GM21381 (cell line): Measurements from ENCODE around the gene GSG1L.

Experiments used
- ATAC-seq: cut with Tn5 transposase; IDR thresholded peaks from one replicate; pipeline ENCODE4 v1.9.1; 2021; ENCODE audit warnings: mild to moderate bottlenecking, moderate library complexity; ENCODE audit not compliant: unreplicated experiment

GSG1L gene

GRCh38 chr16:28029387-28030002 lies 34.0 kb downstream of the GSG1L start:
- ATAC-seq = no peak

- no peak for ATAC-seq
Observed at GRCh38 chr16:28027055-28027454, 36.5 kb downstream of the GSG1L start.

GRCh38 chr16:28025631-28026030 lies 37.9 kb downstream of the GSG1L start:
- ATAC-seq = no peak

DNA sequence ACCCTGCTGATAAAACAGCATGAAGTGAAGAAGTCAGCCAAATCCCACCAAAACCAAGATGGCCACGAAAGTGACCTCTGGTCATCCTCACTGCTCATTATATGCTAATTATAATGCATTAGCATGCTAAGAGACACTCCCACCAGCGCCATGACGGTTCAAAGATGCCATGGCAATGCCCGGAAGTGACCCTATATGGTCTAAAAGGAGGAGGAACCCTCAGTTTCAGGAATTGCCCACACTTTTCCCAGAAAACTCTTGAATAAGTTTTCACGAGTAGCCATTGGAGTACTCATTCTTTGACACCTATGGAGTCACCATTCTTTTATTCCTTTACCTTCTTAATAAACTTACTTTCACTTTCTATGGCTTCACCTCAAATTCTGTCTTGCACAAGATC lies 44.3 kb downstream of the GSG1L start:
- ATAC-seq = no peak

DNA sequence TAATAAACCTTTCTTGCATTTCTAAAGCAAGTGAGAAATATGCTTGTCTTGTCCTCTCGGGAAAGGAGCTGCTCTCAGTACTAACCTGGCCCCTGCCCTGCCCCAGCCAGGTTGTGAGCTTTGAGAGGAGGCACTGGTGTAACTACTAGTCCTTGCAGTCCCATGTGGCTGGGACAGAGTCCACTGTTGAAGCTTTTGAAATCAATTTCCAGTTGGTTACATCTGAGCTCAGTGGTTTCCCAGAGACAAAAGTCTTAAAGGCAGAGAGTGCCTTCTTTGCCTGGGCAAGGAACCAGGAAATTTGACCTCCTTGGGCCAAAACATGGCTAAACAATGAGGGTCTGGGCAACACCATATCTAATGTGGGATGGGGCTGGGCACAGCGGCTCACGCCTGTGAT lies 48.7 kb downstream of the GSG1L start:
- ATAC-seq = no peak

GRCh38 chr16:28013878-28014277 lies 49.6 kb downstream of the GSG1L start:
- ATAC-seq = no peak

DNA sequence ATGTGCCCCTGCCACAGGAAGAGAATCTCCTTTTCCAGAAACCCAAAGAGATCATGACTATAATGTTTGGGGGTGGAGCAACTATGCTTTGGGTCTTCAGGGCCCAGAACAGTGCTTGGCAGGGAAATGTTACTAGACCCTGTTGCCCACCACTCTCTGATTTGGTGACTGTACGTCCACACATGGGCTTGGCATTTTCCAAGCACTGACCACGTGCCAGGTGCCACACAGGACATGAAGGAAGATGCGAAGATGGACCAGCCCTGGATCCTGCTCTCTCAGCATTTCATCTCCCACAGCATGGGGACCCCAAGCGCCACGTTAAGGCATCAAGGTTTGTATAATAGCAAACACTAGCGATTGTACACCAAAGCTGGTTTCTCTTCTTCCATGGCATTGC lies 50.1 kb downstream of the GSG1L start:
- ATAC-seq = no peak

DNA sequence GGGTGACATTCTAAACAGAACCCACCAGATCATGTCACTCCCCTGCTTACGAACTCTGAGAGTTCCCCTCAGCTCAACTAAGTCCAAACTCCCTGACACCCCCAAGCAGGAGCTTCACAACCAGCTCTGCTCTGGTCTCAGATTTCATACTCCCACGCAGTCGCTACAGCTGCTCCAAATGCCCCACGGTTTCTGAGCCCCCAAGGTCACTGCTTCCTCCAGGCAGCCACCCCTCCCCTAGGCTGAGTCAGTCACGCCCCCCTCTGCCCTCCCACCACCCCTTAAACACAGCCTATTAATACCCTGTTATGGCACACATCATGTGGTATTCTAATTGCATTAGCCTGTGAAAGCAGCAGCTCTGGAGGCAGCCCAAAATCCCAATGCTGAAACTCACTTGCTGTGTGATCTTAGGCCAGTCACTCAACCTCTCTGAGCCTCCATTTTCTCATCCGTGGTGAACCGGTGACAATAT lies 51.5 kb downstream of the GSG1L start:
- ATAC-seq = no peak

DNA sequence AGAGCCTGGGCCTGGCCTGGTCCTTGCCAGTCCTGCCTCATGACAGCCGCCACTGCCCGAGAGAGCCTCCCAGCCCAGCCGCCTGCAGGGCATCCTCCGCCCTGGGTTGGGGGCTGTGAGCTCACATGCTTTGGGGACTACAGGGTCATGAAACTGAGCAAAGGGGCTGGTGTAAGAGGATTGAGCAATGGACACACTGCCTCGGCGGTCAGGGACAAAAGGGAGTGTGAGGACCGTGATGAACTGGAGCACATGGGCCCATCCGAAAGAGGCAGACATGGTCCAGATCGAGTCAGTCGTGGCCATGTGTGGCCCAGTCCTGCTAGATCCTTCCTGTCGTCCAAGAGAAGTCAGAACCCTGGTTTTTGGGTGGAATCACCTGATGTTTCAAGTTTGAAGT lies 52.3 kb downstream of the GSG1L start:
- ATAC-seq = no peak

- ATAC-seq = no peak
Observed at GRCh38 chr16:28010671-28011070, 52.8 kb downstream of the GSG1L start.

DNA sequence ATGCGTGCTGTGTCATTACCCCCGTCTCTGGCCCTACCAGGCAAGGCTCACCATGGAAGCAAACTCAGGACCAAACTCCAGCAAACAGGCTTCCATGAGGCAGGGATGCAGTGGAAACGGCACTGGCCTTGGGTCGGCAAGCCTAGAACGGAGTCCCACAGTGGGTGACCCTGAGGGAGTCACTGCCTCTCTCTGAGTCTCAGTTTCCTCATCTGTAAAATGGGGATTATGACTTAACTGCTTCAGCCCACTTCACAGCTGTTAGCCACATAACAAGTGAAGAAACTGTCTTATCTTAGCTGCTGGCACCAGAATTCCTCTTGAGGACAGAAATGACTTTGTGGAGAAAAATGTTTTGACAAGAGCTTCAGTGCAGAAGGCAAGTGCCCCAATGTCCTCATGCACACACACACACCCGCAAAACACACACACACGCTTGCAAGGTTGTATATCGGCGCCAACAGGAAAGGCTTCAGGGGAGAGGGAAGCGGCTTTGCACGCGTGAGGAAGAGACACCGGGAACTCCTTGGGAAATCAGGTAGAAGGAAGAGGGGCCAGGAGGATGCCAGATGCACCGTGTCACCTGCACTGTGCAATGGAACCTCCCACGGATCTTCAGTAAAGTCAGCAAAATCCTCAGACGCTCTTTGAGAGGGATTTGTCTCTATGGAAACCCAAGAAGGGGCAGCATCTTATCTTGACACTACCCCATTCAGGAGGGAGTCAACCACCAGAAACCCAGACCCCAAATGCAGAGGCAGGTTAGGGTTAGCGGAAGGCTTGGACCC lies 53.7 kb downstream of the GSG1L start:
- ATAC-seq = no peak

GRCh38 chr16:28003923-28004322 lies 59.6 kb downstream of the GSG1L start:
- no peak for ATAC-seq

DNA sequence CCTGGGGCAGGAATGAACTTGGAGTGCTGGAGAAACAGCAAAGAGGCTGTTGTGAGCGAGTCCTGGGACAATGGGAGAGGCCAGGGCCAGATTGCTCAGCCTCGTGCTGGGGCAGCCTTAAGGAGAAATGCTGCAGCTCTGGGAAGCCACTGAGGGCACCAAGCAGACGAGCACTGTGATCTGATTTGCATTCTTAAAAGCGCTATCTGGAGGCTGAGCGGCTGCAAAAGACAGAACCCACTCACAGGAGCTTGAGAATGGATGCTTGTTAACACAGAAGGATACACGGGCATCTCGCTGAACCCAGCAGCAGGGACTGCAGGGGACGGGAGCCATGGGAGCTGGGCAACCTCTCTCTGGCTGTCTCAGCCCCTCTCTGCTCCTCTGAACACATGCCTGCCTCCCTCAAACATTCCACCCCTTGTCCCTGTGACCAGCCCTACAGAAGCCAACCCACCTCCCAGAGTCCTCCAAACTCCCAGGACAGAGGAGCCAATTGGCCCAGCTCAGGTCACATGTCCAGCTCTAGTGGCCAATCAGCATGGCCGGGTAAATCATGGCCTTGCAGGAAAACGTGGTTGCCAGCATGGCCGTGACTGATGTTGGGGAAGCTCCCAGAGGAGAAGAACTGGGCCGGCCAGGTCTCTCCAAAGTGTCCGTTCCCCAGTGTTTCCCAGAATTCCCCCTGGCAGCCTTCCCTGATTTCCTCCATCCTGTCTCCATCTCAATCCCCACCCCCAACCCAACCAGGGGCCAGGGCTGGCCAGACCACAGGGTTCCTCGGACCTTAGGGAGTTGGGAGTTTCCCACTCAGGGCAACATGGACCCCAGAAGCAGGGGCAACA lies 60.3 kb downstream of the GSG1L start:
- ATAC-seq = no peak

DNA sequence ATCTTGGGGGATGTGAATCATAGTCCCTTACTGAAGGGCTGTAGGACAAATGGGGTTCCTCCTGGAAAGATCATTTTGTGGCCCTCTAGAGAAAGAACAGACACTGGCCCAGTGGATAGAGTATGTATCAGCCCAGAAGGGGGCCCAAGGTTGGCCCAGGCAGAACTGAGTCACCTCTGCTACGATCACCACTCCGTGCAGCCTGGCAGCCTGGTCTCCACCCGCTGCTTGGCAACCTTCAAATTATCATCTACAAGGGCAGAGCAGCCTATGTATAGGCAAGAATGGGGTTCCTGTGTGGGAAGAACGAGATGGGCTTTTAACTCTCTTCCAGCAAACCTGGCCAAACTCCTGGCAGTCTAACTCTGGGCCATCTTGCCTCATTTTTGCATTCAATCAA lies 61.9 kb downstream of the GSG1L start:
- ATAC-seq = no peak

- ATAC-seq = no peak
Observed at GRCh38 chr16:28001184-28001583, 62.3 kb downstream of the GSG1L start.

DNA sequence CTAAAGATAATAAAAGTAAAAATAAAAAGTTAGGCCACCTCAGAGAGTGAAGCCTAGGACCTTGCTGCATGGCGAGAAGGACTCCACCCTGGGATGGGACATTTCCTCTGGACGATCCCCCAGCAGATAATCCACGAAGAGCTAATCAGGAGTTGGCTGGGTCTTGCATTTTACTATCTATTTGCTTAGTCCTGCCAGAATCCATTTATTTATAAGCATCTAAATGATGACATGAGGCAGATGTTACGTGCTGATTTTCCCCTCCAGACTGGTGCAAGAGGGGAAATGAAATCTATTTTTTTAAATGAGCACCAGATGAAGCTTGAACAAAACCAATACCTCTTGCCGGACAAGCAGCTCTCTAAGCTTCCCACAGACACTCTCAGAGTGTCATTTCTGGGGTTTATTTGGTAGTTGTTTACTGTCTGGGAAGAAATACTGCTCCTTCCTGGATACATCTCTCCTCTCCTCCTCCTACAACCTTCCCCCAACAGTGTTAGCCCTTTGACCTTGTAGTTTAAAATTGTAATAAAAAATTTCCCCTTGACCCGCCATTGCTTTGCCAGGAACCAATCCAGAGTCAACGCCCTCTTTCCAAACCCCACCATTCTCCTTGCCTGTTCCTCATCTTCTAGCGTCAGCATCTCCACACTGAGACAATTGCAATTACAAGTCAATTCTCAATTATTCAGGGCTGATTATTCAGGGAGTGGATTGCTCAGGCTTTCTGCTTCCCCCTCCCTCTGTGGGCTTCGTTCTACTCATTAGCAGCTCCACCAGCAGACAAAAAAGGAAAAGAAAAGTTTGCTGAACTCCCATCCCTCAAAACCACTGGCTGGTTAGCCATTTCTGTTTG lies 63.0 kb downstream of the GSG1L start:
- no peak for ATAC-seq

- ATAC-seq = no peak
Observed at GRCh38 chr16:27999687-28000086, 63.8 kb downstream of the GSG1L start.

DNA sequence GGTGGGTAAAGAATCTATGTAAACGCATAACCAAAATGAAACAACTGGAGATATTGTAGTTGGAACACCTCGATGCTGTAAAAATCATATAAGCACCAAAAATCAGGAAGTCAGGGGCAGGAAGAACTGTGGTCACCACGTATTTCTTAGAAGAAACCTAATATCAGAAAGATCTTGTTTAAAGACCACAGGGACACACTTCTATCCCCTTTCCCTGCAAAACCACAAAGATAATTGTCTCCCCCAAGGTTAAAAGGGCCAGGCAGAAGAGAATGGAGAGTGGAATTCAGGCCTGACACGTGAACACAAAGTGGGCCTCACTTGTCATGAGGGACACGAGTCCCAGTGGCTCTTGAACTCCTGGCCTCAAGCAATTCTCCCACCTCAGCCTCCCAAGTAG lies 68.1 kb downstream of the GSG1L start:
- no peak for ATAC-seq

DNA sequence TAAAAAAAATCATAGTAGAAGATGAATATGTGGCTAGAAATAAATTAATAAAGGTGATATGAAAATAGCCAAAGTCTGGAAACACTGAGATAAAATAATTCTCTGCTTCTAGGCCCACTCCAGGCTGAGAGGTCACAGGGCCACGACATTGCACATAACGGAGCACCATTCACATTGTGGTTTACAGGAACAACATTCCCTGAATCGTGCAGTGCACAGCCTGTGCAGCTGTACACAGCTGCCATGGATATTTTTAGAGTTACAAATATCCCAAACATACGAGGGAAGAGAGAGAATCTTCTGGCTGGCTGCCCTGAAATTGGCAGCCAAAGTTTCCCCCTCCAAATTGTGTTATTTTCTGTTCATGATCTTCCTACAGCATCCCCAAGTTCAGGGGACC lies 68.8 kb downstream of the GSG1L start:
- no peak for ATAC-seq

GRCh38 chr16:27993587-27993986 lies 69.9 kb downstream of the GSG1L start:
- ATAC-seq = no peak

DNA sequence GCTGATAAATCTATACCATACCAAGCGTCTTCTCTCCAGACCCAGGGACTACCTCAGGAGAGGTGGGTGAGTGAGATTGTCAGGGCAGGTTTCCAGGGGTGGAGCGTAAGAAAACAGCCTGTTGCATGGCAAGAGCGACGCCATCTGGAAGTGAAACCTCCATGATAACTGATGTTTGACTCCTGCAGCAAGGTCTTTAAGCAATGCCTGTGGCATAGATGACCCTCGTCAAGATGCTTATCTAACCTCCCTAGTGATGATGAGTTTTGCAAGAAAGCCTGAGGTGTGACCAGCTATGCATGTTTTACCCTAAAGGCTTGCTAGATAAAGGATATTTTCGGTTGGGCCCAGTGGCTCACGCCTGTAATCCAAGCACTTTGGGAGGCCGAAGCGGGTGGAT lies 71.6 kb downstream of the GSG1L start:
- no peak for ATAC-seq
